NCI-H748 (cell line): Measurements from ENCODE around the gene S100A16.

ENCODE experiments used
- DNase-seq: peaks from one replicate; lab custom pipeline; 2025; ENCODE audit not compliant: unreplicated experiment; lab: John Stamatoyannopoulos, UW

S100A16 gene

DNA sequence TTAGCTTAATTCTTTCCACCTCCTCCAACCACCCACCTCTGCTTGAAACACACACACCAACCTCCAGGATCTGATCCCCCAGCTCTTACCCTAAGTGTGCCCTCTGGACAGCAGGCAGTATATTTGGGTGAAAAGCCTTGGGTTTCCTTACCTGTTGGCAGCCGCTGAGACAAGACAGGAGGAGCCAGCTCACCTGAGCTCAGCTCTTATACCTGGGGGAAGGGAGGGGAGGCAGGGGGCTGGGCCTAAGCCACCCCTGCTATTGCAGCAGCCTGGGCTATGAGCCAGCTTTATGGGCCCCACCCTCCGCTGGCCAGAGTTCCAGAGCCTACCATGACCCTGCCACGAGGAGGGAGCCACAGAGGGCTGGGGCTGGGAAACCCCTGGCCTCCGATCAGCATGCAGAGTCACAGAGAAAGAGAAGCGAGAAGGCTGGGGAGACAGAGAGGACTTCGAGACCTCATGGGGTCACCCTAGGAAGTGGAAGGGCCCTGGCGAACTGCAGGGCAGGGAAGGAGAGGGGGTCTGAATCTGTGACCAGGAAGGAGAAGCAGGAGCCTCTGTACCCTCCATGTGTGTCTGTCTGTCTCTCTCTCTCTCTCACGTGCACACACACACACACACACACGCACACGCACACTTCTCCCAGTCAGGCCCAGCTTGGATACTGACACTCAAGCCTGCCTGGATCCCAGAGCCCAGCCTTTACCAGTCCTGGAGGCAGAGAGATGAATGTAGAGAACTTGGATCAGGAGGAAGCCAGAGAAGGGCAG lies 3.4 kb upstream of the S100A16 start, which contains the start of gene S100A14:
Gene S100A14 (minus strand): TSS at position 182 of the 773 bp plus-strand sequence. CDS start 467 bp downstream, outside the sequence.
- DNase-seq, result no peak

DNA sequence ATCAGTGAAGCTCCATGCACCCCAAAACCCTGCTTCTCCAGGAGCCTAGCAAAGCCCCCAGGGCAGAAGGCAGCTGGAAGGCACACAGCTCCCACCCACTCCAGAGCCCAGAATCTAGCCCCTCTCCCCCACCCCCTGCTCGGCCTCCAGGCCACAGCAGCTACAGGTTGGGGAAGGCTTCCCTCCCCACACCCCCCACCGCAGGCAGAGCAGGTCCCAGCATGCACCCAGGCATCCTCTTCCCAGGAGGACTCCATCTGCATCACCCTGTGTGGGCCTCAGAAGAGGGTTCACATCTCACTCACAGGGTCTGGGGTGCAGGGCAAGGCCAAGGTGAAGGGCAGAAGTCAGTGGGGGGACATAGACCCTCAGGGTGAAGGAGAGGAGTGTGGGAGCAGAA lies 2.5 kb upstream of the S100A16 start:
- DNase-seq, result no peak

DNA sequence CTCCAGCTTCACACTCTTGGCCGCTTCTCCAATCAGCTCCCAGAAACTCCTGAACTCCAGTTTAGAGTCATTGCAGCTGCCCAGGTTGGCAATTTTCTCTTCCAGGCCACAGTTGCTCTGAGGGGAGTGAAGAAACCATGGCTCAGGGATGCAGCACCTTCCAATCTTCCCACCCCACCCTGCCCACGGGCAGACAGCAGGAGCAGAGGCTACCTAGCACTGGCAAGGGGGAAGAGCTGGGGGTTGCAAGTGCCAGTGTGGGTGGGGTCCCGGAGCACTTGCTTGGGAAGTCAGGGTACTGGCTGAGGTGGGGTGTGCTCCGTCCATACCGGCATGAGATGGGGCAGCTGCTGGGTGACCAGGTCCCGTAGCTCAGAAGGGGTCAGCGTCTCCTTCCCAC lies 2.0 kb upstream of the S100A16 start:
- no peak for DNase-seq

DNA sequence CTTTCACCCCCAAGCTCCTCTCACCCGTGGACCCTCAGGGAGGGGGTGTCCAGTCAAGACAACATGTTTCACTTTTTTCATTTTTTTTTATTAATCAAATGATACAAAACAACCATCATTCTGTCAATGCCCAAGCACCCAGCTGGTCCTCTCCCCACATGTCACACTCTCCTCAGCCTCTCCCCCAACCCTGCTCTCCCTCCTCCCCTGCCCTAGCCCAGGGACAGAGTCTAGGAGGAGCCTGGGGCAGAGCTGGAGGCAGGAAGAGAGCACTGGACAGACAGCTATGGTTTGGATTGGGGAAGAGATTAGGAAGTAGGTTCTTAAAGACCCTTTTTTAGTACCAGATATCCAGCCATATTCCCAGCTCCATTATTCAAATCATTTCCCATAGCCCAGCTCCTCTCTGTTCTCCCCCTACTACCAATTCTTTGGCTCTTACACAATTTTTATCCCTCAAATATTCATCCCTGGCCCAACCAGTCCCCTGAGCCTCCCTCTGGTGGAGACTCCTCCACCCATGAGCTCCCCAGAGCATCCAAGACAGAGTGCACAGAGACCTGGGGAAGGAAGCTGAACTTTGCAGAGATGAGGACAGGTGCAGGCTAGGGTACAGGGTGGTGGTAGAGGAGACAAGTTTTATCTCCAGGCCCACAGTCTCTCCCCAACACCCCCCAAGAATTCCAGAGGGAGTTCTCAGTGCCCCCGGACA lies 1.4 kb upstream of the S100A16 start:
- no peak for DNase-seq

DNA sequence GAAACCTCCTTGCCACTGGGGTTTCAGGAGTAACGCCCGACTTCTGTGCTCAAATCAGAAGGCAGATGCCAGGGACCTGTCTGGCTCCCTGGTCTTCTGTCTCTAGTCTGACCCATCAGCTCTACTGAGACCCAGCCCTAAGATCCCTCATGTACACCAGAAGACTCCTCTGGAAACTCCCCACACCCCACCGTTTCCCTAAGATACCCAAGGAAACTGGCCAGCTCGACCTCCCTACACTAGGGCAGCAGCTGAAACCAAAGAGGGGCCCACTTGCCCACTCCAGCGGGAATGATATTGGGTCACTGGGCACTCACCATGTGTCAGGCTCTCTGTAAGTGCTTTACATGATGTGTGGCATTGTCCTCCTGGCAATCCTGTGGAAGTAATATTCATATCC lies 469 bp upstream of the S100A16 start:
- DNase-seq, result no peak

DNA sequence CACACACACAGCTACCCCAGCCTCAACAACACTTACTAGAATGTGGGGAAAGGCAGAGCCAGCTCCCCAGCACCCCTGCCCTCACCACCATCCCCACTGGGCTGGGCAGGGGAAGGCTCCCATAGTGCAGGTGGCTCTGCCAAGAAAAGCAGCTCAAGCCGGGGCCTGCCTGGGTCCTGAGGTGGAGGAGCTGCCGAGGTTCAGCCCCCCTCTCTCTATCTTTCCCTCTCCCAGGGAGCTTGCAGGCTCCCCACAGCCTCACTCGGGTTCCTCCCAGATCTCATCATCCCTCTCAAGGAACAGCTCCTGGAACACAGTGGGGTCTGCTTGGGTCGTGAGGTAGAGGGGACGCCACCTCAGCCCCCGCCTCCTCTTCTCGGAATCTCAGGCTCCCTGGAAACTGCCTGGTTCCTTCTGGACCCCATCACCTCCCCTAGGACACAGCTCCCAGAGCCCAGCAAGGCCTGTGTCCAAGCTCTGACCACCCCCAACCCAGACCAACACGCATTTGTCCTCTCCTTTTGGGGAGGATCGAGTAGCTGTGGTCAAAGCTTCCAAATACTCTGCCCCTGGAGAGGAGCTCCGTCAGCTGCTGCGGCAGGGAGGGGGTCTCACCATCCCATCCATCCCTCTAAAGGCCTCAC lies 704 bp downstream of the S100A16 start:
- no peak for DNase-seq

DNA sequence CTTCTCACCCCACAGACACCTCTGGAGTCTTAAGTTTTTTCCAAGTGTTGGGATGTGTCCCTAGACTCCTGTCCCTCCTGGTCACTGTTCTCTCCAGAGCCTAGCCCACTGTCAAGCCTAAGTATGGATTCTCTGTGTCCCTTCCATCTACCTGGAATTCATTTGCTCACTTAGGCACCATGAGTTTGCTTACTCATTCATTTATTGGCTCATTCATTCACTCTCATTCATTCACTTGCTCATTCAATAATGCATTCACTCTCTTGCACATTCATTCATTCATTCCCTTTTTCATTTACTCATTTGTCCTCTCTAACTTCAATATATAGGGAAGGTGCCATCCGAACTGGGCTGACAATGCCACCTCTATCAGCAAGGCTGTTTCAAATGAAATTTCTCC lies 1.6 kb downstream of the S100A16 start:
- no peak for DNase-seq

DNA sequence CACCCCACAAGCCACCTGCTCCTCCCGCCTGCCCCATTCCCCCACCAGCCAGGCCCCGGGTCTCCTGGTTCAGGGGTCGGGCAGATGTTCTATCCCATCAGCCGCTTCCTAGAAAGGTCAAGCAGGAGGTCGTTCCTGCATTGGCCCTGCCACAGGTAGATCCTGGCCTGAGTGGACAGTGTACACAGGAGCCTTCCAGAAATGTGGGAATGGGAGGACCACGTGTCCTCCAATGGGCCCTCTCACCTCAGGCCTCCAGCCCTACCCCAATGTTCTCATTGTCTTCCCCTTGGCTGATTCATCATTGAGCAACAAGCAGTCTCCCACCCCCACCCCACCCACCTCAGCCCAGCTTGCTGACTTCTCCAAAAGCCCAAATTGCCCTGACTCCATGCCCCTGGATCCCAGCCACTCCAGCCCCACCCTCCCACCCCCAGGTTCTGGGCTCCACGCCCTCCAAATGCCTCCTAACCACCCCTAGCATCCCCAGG lies 2.1 kb downstream of the S100A16 start:
- DNase-seq, result no peak

DNA sequence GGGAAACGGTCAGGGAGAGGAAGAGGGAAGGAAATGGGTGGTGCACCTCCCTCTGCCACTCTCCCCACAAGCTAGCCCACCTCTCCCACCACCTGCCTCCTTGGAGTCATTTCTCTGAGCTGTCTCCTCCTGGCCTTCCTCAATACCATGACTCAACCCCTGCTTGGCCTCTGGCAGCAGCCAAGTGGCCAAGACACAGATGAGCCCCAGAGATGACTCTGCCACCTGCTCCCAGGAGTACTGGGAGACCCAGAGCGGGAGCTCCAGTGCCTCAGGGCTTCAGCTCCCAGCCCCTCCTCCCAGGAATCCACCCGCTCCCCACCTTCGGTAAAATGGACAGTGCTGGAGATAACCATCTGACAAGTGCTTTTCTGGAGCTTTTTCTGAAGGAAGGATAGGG lies 2.6 kb downstream of the S100A16 start:
- no peak for DNase-seq

DNA sequence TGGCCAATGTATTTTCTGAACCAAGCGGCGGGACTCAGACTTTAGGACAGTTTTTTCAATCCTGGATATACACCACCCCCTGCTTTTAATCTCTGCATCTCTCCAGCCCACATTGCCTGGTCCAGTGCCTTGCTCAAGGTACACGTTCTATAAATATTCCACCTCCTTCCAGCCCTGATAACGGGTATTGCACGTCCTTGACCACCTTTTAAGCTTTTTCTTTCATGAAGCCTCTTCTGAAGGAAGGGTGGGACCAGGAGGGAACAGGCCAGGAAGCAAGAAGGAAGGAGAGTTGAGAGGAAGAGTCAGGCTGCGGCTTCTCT lies 3.4 kb downstream of the S100A16 start:
- no peak for DNase-seq

DNA sequence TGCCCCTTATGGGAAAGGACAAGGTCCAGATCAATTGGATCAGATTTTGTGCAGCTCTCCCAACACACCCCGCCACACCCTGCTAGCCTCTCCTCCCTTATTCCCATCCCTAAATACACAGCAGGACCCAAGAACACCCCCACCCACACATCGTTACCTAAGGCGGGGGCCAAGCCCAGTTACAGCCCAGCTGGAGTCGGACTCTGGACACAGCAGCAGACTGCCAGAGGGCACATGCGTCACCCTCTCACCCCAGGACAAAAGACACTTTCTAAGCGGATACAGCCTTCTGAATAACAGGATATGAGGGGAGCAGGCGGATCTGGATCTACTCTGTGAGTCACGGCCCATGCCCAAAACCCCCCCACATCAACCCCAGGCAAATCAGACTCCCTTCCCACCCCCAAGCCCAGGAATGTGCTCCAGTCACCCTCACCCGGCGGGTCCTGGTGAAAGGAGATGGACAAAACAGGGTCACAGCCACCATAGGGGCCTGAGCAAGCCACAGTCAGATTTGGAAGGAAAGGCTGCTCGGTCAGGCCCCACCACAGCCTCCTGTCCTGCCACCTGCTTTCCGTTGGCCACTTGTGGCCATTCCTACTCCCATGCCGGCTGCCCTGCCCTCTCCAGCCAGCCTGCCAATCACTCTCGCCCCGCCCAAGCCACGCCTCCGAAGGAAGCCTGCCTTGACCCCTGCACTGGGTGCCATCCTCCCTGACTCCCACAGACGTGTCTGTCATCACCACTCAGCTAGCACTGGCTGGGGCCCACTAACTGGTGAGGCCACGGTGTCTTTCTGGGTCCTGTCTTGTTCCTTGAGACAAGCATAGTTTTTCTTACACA lies 4.0 kb downstream of the S100A16 start:
- DNase-seq, result no peak

DNA sequence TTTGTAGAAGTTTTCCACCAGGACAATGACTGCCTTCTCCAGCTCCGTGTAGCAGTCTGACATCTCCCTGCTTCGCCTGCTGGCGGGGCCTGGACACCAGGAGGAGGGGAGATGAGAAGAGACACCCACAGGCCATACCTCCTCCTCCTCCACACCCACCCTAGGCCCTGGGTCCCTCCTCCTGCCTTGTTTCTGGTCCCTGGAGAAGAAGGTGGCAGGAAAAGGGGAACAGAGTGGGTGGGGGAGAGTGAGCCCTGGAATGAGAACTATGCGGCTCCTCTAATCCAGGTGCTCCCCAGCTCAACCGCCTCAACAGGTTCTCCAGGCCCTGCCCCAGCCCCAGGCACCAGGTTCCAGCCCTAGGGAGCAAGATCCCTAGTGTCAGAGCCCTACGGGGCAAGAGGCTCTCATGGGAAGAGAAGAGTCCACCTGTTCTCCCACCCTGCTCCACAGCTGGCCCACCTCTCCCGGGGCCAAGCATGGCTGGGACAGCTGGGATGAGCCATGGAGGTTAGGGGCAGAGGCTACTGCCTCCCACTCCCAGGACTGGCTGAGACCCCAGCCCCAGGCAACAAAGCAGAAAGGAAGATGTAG lies 4.8 kb downstream of the S100A16 start:
- DNase-seq, result no peak

DNA sequence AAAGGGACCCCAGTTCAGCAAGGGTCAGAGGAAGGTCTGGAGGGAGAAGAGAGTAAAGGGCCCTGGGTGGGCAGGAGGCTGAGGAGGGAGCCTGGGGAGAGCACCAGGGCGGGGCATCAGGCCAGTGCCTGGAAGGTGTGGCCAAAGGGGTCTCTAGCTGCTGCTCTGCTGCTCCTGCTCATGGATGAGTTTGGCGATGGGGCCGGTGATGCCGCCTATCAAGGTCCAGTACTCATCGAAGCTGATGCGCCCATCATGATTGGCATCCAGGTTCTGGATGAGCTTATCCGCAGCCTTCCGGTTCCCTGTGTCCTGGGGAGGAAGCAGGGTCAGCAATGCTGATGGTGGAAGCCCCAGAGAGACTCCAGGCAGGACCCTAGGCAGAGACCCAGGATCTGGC lies 5.6 kb downstream of the S100A16 start:
- no peak for DNase-seq

DNA sequence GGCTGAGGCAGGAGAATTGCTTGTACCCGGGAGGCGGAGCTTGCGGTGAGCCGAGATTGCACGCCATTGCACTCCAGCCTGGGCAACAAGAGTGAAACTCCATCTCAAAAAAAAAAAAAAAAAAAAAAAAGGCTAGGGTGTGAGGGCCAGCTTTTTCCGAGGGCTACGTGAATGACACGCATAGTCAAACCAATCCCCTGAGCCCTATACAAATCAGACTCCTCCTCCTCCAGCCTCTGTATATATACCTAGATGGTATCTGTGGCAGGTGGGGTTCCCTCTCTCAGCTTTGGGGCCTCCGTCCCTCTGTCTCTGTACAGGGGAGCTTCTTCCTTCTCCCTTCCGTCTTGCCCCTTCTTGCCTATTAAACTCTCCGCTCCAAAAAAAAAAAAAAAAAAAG lies 6.7 kb downstream of the S100A16 start:
- no peak for DNase-seq

DNA sequence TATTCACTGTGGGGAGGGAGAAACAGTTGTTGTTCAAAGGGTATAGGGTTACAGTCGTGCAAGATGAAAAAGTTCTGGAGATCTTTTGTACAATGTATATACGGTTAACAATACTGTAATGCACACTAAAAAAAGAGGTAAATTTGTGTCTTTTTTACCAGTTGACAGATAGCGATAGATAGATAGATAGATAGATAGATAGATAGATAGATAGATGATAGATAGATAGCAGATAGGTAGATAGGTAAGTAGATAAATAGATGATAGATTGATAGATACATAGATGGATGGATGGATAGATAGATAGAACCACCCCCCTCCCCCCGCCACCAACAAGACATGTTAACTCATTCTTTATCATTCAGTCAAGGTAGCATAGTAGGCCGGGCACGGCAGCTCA lies 10.2 kb downstream of the S100A16 start:
- DNase-seq, result no peak

DNA sequence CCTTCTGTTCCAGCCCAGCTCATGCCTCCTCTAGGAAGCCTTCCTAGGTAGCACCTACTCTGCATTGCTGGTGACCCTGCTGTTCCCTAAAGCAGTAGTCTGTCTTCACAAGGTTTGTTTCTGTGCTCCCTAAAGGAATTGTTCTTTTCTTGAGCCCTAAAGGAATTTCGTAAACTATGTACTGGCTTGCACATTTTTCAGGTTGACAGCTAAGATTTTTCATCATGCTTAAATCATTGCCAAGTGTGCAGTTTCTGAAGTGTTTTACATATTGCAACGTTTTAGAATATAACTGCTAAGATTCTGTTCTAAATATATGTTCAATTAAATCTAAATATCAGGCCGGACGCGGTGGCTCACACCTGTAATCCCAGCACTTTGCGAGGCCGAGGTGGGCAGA lies 13.1 kb downstream of the S100A16 start:
- DNase-seq, result no peak

DNA sequence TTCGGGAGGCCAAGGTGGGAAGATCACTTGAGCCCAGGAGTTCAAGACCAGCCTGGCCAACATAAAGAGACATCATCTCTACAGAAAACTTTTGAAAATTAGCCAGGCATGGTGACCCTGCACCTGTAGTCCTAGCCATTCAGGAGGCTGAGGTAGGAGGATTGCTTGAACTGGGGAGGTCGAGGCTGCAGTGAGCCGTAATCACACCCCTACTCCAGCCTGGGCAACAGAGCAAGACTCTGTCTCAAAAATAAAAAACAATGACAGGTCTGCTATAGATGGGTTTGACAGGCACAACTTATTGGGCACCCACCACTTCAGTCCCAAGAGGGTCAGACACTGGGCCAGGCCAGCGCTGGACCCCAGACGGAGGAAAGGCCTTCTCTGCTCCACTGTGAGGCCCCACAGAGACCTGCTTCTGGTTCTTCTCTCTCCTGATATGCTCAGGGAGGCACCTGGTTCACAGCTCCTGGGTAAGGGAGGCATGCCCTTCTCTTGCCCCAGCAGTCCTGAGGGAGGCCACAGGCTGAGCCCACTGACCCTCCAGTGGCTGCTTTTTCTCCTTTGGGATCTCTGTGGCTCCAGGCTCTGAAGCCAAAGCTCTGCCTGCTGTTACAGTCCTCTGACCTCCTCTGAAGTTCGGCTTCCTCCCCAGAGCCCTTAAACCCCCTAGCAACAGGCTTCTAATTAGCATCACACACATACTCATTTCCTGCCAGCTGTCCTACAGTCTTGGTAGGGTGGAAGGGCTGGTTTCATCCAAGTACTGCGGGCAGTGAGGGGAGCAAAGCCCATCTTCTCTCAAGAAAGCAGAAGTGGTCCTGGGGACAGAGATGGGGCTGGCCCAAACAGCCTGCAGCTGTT lies 14.4 kb downstream of the S100A16 start:
- peak; percentile 49 for DNase-seq

DNA sequence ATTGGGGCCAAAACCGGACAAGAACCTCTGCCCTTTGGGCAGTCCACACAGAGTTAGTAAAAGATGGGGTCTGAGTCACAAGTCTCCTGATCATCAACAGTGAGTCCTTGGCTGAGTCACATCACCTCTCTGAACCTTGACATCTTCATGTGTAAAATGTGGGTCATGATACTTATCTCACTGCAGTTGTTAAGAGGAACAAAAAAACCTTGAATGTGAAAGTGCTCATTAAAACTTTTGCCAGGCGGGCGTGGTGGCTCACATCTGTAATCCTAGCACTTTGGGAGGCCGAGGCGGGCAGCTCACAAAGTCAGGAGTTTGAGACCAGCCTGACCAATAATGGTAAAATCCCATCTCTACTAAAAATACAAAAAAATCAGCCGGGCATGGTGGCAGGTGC lies 15.7 kb downstream of the S100A16 start:
- DNase-seq, result no peak

DNA sequence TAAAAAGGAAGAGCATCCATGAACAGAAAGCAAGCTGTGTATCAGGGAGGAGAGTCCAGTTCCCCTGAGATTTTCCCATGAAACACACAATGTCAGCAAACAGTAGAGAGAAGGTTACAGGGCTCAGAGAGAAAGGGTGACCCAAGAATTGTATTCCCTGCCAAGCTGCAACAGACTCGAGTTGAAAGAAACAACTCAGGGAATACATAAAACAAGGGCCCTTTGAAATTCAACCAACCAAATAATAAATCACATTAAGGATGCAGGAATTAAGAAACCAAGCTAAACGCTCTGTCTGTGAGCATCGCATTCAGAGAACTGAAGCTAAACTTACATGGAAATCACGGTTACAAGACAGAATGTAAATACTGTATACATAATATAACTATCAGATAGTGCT lies 20.2 kb downstream of the S100A16 start:
- DNase-seq, result no peak

DNA sequence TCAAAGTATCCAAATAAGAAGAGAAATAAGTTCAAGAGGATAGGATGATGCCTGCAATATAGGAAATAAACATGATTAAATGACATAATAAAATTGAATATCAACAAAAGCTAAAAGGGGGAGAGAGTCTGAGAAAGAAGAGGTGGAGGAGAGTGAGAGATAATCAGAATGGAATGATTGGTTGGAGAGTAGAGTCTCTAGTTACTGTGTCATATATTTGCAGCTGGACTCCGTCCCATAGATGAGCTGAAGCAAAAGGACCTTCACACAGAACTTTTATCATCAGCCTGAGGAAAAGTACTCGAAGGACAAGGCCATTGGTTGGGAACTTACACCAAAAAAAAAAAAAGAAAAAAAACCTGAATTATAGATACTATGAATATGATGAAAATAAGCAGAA lies 24.5 kb downstream of the S100A16 start:
- DNase-seq, result no peak
